Left cardiac atrium (tissue), 4 donors: Measurements from ENCODE around the gene PRKCE. TPM values are rescaled to one million over a fixed set of nuclear protein-coding genes. Genes with fewer than 3 reads are reported as not detected.
"Not testable (repeated sequence)": the region's sequence is repeated elsewhere in the genome, so short reads cannot be mapped to it uniquely, and the experiment has no call there.

Source experiments
- ATAC-seq, 2 donors: fragments of 200-7000 bp; cut with Tn5 transposase; one replicate each; pipeline ENCODE4 v1.9.1; 2020; ENCODE audit warnings: mild to moderate bottlenecking in 2 of 2, moderate library complexity in 2 of 2
- DNase-seq: peaks from one replicate; pipeline ENCODE4 v3.0.0-alpha.2; 2020
- intact Hi-C, 2 donors: fragments of 100-400 bp; cut with DNase I; formaldehyde crosslinking; loops; one replicate each; pipeline versions ENCODE4 v1.14.1 to v1.15.1; 2022 to 2023
- total RNA-seq, 2 donors: library from RNA; stranded (reverse); fragmentation: NEBNext Ultra II Directional; extraction: Animal tissue kit (Norgen Biotek cat#: 25700); gene quantifications; one replicate each; pipeline ENCODE4 v1.2.1, GENCODE V29; 2021
- donor health status: DM: no; HTN: yes; CAD: no.
- donor health status: DM: no; HTN: yes; CAD: no; lungs with severe emphysema.
- donor health status: DM: yes; HTN: yes; CAD: no.
- donor health status: Dilated cardiomyopathy.

Gene PRKCE
- total RNA-seq, 2 donors from 2014 or later, result 17.9 to 24.8 TPM

DNA sequence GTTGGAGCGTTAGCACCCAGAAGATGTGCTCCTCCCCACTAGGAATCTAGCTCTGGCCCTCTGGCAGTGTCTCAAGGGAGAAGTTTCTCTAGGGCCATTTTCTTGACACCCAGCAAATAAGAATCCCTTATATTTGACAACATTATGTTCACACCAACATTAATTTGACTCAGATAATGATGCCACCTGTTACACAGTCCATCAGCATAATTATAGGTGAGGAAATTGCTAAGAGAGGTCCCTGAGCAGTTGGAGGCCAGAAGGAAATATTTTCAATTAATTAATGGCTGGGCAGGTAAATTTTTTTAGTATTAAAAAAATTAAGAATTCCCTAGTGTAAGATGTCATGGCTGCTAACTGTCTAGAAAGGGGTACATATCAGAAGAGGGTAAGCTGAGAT lies 36.5 kb downstream of the PRKCE start:
- DNase-seq (no peak), ATAC-seq (no peak)
- intact Hi-C loops, result no loop called here

DNA sequence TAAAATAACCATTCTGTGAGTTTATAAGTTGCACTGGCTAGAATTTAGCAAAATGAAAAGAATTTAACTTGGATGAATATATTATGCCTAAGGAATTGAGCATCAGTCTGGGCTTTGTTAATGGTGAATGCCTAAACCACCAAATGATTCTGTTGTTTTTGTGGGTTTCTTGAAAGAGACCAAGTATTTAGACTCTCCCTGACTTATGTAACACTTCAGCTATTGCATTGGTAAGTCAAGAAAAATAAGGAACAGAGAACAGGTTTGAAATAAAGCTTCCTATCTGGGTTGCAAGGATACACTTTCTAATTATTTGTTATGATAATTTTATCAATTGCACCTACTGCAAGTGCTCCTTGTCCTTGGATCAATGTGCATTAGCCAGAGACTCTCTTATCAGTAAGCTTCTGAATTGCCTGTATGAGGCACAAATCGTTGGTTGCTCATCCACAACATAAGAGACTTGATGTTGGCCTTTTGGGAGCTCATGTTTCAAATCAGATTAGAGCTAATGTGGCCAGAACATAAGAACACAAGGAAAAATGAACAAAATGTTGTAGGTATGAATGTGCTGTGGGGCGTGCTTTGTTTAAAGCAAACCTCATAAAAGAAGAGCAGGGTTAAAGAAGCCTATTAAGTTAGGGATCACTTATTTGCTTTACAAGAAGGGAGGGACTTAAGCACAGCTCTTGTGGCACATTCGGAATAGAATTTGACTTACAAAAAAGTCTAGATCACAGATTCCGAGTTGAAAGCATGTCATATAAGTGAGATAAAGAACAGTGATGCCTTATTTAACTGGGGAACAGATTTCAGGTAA lies 37.2 kb downstream of the PRKCE start:
- ATAC-seq (no peak), DNase-seq (no peak)
- intact Hi-C loops, result no loop called here

DNA sequence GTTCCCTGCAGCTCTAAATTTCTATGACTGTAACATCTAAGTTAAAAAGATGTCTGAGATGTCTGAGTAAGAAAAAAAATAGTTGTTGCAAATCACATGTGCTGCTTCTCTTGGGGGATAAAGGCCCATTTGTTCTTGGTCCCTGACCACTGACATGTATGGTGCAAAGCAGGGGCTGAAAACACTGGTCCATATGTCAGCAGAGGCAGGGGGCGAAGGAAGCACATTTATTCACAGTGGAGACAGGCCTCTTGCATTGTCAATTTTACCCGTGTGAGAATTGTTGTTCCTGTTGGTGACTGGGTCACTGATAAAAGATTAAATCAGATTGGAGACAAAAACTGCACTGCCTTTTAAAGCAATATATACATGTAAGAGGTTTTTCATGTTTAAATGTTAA lies 38.8 kb downstream of the PRKCE start:
- ATAC-seq (no peak), DNase-seq (no peak)
- intact Hi-C loops, result no loop called here

DNA sequence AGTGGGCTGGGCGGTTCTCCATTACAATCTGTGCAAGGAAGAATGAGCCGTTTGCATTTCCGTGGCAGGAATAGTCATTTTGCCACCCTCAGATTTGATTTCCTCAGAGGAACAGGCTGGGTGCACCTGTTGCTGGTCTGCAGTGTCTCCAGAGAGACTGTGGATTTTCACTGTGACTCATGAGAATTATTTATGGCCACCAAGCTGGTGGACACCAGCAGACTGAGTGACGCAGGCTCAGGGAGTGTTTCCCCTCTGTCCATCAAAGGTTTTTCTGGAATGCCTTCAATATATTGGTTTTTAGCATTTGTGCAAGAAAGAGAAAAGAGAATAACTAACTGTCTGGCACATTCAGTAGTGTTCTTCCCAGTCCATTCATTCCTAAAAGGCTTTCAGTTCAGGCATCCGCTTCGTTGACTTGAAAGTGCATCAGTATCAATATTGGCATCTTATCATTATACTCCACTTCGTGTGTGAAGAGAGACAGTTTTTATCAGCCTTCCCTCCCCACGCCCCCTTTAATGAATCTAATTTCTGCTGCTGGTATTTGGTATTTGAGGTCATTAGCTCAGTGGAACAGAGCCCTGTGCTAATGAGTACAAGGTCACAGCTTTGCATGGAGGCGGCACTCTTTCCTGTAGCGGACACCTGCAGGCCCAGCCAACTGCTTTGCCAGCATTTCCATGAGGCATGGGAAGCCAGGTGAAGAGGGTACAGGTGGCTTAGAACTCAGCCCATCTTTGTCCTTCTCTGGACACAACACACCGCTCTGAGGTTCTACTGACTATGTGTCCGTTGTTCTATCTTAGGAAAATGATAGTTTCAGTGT lies 39.9 kb downstream of the PRKCE start:
- intact Hi-C loops, result no loop called here
- peak; percentile 12 to 82 for ATAC-seq

DNA sequence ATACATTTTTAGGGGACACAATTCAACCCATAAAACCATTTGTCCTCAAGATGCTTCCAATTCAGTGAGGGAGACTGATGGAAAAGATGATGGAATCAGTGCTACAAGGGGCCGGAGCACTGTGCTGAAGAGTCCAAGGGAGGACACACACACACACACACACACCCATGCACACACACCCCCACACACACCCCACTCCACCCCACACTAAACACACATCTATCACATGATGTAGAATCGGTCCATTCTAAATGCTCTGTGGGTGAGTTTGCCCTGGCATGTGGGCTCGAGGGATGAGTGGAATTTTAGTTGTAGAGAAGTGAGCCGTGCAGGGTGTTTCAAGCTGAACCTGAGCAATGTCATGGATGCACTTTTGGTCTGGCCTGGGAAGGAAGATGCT lies 41.1 kb downstream of the PRKCE start:
- DNase-seq (no peak), ATAC-seq (no peak)
- intact Hi-C loops, result no loop called here

More for the DNA sequence above, 39.9 kb downstream of the PRKCE start:
- DNase-seq, result no peak

DNA sequence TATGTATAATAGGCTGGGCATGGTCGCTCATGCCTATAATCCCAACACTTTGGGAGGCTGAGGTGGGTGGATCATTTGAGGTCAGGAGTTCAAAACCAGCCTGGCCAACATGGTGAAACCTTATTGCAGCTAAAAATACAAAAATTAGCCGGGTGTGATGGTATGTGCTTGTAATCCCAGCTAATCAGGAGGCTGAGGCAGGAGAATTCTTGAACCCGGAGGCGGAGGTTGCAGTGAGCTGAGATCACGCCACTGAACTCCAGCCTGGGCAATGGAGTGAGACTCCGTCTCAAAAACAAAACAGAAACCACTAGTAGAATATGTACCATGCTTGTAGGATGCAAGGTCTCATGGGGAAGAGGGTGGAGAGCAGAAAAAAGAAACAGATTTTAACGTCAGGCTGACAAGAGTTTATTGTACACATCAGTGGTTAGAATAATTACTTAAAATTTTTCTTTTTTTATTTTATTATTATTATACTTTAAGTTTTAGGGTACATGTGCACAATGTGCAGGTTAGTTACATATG lies 44.1 kb downstream of the PRKCE start:
- intact Hi-C loops, ATAC-seq, DNase-seq: not testable (repeated sequence)

DNA sequence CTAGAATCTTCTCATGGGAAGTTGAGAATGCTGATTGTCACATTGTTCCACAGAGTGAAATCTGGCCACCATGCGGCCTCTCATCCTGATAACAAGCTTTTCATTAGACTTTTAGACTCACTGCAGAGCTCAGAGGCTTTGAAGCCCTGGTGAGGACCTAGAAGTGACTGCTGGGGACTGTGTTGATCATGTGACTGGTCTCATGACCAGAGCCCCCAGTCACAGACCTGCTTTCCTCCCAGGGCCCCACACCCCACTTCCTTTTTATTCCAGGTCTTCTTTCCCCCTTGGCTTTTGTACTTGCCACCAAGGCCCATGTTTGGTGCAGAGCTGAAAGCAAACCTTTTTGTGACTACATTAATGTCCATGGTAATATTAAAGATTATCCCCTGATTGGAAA lies 45.2 kb downstream of the PRKCE start:
- no peak for ATAC-seq
- no peak for DNase-seq
- intact Hi-C loops, result no loop called here

DNA sequence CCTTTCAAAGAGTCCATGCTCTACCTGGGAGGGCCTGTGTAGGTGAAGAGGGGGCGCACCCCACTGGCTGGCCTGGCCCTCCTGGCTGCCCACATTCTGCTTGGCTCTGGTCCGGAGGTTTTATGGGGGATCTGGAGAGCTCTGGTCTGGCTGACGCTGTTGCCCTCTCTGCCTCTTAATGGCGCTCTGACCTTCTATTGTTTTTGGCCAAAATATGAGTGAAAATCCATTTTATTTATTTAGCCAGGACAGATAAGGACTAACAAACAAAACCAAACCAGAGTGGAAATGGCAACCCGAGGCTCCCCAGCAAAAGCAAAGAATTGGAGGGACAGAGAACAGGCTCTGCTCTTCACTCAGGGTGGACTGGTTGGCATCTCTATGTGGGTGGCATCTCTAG lies 45.7 kb downstream of the PRKCE start:
- intact Hi-C loops, result no loop called here
- no peak for ATAC-seq
- no peak for DNase-seq

DNA sequence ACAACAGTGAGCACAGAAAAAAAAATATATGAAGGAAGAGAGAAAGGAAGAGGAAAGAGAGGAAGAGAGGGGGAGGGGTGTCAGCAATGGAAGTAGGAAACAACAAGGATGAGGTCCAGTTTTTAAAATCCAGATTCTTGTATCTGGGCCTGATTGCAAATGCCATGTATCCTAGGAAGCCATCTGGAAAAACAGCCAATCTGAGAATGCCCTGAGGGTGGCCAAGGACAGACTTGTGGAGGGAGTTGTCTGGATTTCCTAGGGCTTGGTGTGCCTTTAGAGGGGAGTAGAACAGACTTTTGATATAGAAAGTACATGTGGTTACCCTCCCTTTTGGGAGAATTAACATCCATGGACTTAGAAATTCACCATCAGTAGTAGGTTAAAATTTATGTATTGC lies 47.1 kb downstream of the PRKCE start:
- no peak for DNase-seq
- ATAC-seq, result no peak
- intact Hi-C loops, result no loop called here

DNA sequence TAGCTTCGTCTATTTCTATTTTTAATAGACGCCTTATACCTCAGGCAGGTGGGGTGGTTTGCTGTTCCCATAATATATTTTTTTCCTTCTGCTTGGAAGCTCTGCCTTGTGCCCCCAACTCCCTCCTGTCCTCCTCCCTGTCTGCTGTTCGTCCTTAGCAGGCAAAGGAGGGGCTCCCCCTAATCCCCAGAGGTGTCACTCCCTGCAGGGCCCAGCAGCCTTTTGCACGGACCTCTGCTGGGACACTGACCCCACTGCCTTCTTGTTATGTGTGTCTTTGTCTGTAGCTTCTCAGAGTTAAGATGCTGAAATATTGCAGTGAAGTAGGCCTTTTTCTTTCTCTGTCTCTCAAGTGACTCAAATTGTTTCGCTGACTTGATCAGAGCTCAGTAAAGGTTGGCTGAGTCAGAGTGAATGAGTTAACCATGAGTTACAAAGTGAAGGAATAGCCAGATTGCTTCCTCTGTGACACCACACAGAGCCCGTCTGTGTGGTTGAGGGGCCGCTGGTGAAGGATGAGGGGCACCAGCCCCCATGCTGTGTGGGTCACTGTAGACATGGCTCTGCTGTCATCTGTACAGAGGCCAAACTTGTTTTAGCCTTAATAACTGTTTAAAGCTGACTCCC lies 47.7 kb downstream of the PRKCE start:
- ATAC-seq (peak in 1 of 2 donors; percentile 50), DNase-seq (no peak)
- intact Hi-C loops, result no loop called here

DNA sequence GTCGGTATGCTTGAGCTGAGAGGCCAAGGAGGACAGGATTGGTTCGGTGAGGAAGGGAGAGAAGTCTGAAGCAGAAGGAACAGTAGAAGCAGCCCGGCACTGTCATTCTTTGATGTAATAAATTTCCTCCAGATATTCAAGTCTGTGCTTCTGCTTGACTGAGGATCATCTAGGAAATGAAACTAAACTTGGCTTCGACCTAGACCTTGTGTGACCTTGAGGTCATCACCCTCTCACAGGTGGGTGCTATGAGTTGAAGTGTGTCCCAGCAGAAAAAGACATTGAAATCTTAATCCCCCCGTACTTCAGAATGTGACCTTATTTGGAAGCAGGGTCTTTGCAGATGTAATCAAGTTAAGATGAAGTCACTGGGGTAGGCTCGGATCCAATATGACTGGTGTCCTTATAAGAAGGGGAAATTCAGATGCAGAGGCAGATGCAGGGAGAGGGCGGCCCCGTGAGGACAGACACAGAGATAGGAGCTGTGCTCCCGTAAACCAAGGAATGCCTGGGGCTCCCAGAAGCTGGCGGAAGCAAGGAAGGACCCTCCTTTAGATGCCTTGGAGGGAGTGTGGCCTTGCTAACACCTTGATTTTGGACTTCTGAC lies 49.0 kb downstream of the PRKCE start:
- intact Hi-C loops, result no loop called here
- no peak for DNase-seq
- no peak for ATAC-seq

DNA sequence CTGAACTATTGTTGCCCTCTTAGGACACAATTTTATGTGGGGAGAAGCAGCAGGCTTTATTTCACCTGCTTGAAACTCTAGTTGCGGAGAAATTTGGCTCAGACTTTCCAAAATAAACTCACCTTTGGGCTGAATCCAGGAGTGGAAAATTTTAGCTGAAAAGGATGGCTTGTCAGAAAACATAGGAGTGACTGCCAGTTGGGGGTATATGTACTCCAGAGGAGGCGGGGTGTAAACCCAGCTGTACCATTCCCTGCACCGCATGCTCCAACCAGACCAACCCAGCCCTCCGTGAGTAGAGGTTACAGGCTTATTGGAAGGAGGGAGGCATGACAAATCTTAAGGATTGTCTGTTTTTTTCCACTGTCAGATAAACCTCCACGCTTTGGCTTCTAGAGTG lies 53.8 kb downstream of the PRKCE start:
- DNase-seq, result no peak
- intact Hi-C loops, result no loop called here
- peak in 1 of 2 donors; percentile 52 for ATAC-seq

DNA sequence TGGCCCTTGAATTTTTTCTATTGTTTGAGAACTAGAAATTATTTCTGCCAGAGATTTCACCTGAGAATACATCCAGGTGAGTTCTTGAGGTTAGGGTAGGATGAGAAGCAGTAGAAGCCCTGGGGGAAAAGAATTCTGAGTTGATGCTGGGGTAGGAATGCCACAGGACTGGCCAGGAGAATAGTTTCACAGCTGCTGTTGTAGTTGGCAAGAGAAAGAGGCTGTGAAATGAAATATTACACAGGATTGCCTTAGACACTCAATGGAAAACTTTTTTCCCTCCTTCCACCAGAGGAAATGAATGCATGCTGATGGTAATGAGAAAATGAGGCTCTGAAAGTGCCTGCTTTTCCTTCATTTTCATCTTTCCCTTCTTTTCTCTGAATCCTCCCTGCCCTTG lies 54.6 kb downstream of the PRKCE start:
- intact Hi-C loops, result no loop called here
- DNase-seq (no peak), ATAC-seq (peak in 1 of 2 donors; percentile 27)

DNA sequence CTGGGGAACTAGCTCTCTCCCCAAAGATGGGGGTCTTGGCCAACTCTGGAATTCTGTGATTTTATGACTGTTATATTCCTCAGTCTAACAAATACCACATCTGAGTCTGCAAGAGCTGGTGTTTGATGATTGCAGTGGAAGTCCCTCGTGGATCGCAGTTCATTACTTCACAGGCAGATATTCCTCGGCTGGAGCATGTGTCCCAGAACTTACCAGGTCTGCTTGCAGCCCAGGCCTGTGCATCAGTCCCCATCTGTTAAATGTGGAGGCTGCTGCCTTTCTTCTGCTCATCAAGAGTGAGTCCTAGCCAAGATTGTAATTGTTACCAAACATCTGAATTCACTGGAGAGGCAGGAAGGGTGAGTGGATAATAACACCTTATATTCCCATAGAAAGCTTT lies 55.5 kb downstream of the PRKCE start:
- DNase-seq, result no peak
- ATAC-seq, result no peak
- intact Hi-C loops, result no loop called here

DNA sequence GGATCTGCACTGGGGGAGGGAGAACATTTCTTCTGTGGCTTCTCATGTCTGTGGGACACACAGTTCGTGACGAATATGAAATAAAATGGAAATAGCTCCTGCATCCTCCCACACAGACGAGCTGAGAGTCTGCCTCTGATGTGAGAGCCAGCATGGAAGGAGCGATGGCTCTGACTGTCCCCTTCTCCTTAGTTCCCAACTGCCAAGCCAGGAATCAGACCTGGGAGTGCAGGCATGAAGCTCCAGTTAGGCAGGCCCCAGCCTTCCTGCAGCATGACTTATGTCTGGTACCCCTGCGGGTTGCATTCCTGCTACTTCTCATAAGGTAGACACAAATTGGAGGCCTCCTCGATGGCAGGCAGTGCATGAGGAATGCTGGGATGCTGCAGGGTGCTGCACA lies 56.2 kb downstream of the PRKCE start:
- DNase-seq (no peak), ATAC-seq (no peak)
- intact Hi-C loops, result no loop called here

DNA sequence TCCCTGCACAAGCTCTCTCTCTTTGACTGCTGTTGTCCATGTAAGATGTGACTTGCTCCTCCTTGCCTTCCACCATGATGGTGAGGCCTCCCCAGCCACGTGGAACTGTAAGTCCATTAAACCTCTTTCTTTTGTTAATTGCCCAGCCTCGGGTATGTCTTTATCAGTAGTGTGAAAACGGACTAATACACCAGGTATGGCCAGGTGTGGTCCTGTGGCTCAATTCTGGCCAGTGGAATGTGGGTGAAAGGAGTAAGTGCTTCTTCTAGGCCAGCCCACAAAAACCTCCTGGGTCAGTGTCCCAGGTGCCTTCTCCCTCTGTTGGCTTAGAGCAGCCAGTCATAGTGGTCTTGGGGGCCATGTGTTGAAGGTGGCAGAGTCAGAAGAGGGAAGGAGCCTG lies 57.0 kb downstream of the PRKCE start:
- DNase-seq, result no peak
- intact Hi-C loops, result no loop called here
- no peak for ATAC-seq

DNA sequence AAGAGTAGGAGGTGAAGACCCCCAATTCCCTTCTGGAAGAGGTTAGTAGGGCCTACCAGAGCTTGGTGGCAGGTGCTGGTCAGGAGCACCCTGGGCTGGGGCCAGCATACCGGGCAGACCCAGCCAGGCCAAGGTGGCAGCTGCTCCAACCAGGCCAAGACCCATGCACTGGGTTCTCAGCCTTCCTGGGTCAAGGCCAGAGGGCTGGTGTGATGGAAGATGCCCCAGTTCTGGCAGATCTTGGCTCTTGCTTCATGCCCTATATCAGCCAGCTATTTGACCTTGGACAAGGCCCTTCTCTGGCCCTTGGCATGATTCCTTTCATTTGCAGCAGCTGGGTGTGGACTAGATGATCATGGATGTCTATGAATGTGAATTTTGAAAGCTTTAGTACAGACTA lies 57.7 kb downstream of the PRKCE start:
- ATAC-seq (peak; percentile 83 to 91), DNase-seq (peak; percentile 33)
- intact Hi-C loops, result no loop called here

DNA sequence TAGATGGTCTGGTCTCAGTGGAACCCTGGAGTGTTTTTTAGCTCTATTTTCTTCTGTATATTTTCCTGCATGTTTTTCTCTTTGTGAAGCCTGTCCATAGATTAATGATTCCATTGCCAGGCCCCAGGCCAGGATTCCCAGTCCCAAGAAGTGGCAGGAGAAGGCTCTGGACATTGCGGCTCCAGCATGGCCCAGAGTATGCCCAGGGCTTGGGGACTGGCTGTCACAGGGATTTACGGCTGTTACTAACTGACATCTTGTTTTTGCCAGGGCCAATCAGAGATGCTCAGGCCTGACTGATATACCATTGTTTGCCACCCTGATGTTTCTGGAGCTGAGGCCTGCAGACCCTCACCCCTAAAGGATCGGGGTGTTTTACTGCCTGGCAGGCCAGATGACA lies 59.0 kb downstream of the PRKCE start:
- intact Hi-C loops, result no loop called here
- DNase-seq (no peak), ATAC-seq (no peak)

DNA sequence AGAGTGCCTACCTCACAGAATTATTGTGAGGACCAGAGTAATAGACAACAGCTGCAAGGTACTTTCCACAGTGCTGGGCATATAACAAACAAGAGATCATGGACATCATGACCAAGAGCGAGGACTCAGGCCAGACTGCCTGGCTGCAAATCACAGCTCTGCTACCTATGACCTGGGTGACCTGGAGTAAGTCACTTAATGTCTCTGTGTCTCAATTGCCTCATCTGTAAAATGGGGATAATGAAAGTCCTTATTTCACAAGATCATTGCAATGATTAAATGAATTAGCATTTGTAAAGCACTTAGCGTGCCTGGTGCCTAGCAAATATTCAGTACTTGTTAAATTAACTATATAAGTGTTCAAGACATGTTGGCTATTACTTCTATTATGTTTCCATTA lies 59.7 kb downstream of the PRKCE start:
- no peak for ATAC-seq
- intact Hi-C loops, result no loop called here

DNA sequence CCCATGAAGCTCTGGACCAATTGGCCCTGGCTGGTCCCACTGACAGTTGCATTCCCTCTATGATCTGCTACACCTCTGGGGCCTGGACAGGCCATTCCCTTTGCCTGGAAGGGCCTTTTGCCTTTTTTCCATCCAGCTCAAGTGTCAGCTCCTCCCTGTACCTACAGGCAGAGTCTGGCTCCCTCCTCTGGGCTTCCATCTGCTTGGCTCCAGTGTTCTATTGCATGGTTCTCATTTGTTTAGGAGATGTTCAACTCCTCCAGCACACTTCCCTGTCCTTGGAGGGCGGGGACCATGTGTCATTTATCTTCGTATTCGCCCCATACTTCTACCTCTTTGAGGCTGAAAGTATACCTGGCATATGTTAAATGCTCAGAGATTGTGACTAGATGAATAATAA lies 61.1 kb downstream of the PRKCE start:
- DNase-seq, result no peak
- intact Hi-C loops, result no loop called here
- ATAC-seq, result no peak

More for the DNA sequence above, 59.7 kb downstream of the PRKCE start:
- no peak for DNase-seq
